Vagina (tissue), 2 donors: ENCODE measurements around the gene LY86. TPM values are rescaled to one million over a fixed set of nuclear protein-coding genes. Genes with fewer than 3 reads are reported as not detected.

Experiments used
- DNase-seq, 2 donors: peaks; one replicate each; pipeline ENCODE4 v3.0.0-alpha.2; 2017; ENCODE audit errors: extremely low spot score in 2 of 2
- H3K27ac ChIP-seq: fragments of 200-600 bp; sonication (generic); one replicate; pipeline ENCODE4 v1.5.1; 2019
- H3K27me3 ChIP-seq: fragments of 200-600 bp; sonication (generic); one replicate; pipeline ENCODE4 v1.5.1; 2019
- H3K36me3 ChIP-seq, 2 donors: fragments of 200-600 bp; sonication (generic); one replicate each; pipeline ENCODE4 v1.5.1; 2017 to 2019
- H3K4me1 ChIP-seq: fragments of 200-600 bp; sonication (generic); one replicate; pipeline ENCODE4 v1.5.1; 2019
- H3K4me3 ChIP-seq, 2 donors: fragments of 200-600 bp; sonication (generic); 1 replicate in 1 of 2; 2 replicates in 1 of 2; pipeline ENCODE4 v1.5.1; 2016 to 2019
- H3K9me3 ChIP-seq: fragments of 200-600 bp; sonication (generic); one replicate; pipeline ENCODE4 v1.5.1; 2019
- CTCF ChIP-seq, 3 experiments: fragments of 450-650 bp in 2 of 3; fragments of 200-600 bp in 1 of 3; sonication (generic) in 1 of 3; IDR thresholded peaks; one replicate each; pipeline ENCODE4 v1.5.1; 2017 to 2019; ENCODE audit warnings: antibody characterized with exemption in 3 of 3, mild to moderate bottlenecking in 2 of 3, moderate library complexity in 2 of 3
- POLR2A ChIP-seq, 2 donors: fragments of 450-650 bp; IDR thresholded peaks; one replicate each; pipeline ENCODE4 v1.6.1; 2017; ENCODE audit warnings: antibody characterized with exemption in 2 of 2, mild to moderate bottlenecking in 2 of 2, moderate library complexity in 2 of 2
- POLR2AphosphoS5 ChIP-seq, 2 donors: sonication (generic); formaldehyde crosslinking; IDR thresholded peaks; one replicate each; pipeline ENCODE4 v1.9.0; 2017; ENCODE audit warnings: antibody characterized with exemption in 2 of 2, mild to moderate bottlenecking in 2 of 2, low read depth in 1 of 2; ENCODE audit not compliant: insufficient read depth in 1 of 2
- intact Hi-C: fragments of 100-400 bp; cut with DNase I; formaldehyde crosslinking; loops from one replicate; pipeline ENCODE4 v1.15.1; 2023
- total RNA-seq: library from RNA; depleted of rRNA; stranded (reverse); fragments of >200 nt; gene quantifications from one replicate; pipeline ENCODE4 v1.2.3, GENCODE V29; 2016

LY86 gene
- total RNA-seq, 1 donor from 2014 or later, result 4.9 TPM

DNA sequence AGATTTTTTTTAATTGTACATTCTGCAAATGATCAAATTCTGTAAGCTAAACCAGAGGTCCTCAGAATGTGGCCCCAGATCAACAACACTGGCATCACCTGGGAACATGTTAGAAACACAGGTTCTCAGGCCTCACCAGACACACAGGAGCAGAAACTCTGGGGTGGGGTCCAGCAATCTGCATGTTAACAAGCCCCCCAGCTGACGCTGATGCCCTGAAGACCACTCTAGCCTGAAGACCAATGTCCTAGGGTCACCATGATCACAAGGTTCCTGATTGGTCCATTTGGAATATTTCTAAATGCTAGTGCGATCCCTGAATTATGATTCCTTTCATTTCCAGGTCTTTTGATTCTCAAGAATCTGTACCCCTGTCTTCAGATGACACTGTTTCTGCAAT lies 2.4 kb upstream of the LY86 start:
- Histone ChIP-seq H3K27ac (no peak overlapping the region), H3K36me3 (no peaks in the 10 kb centered on the region), H3K27me3 (no peaks in the 10 kb centered on the region), H3K4me3 (no peak overlapping the region), H3K4me1 (no peaks in the 10 kb centered on the region), H3K9me3 (no peaks in the 10 kb centered on the region)
- TF ChIP-seq CTCF (IDR thresholded peaks at IDR 0.05) (no peak), POLR2A (IDR thresholded peaks at IDR 0.05) (no peak), POLR2AphosphoS5 (IDR thresholded peaks at IDR 0.05; ENCODE audit: insufficient read depth in 1 of 2, low read depth in 1 of 2) (no peak)
- DNase-seq, result no peak
- intact Hi-C loops, result no loop called here

- TF ChIP-seq POLR2A (IDR thresholded peaks at IDR 0.05) (no peak), CTCF (IDR thresholded peaks at IDR 0.05) (no peak), POLR2AphosphoS5 (IDR thresholded peaks at IDR 0.05; ENCODE audit: insufficient read depth in 1 of 2, low read depth in 1 of 2) (no peak)
- Histone ChIP-seq H3K4me3 (no peak overlapping the region), H3K27ac (no peak overlapping the region), H3K4me1 (no peaks in the 10 kb centered on the region), H3K27me3 (no peaks in the 10 kb centered on the region), H3K36me3 (no peaks in the 10 kb centered on the region), H3K9me3 (no peaks in the 10 kb centered on the region)
- intact Hi-C loops, result no loop called here
- no peak for DNase-seq
Observed at GRCh38 chr6:6586671-6587526, 1.6 kb upstream of the LY86 start.

DNA sequence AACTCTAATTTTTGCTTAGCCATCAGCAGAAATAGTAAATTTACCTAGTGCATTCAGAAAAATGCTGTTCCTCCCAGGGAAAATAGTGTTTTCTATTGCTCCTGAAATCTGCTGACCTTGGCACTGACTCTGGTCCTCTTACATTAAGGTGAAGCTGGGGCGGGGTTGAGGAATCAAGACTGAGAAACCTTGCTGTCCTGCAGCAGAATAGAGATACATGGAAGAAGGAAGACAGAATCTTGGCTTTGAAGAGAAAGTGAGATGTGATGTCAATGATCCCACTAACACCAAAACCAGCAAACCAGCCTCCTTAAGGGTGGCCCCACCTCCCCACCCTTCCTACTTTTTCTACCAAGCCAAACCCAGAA lies 840 bp upstream of the LY86 start:
- H3K4me3 ChIP-seq, result no peak overlapping the region
- no peaks in the 10 kb centered on the region for H3K9me3 ChIP-seq
- H3K4me1 ChIP-seq, result no peaks in the 10 kb centered on the region
- no peaks in the 10 kb centered on the region for H3K36me3 ChIP-seq
- H3K27me3 ChIP-seq, result no peaks in the 10 kb centered on the region
- no peak for DNase-seq
- H3K27ac ChIP-seq, result no peak overlapping the region
- intact Hi-C loops, result no loop called here
- TF ChIP-seq POLR2AphosphoS5 (IDR thresholded peaks at IDR 0.05; ENCODE audit: insufficient read depth in 1 of 2, low read depth in 1 of 2) (no peak), CTCF (IDR thresholded peaks at IDR 0.05) (no peak), POLR2A (IDR thresholded peaks at IDR 0.05) (no peak)

DNA sequence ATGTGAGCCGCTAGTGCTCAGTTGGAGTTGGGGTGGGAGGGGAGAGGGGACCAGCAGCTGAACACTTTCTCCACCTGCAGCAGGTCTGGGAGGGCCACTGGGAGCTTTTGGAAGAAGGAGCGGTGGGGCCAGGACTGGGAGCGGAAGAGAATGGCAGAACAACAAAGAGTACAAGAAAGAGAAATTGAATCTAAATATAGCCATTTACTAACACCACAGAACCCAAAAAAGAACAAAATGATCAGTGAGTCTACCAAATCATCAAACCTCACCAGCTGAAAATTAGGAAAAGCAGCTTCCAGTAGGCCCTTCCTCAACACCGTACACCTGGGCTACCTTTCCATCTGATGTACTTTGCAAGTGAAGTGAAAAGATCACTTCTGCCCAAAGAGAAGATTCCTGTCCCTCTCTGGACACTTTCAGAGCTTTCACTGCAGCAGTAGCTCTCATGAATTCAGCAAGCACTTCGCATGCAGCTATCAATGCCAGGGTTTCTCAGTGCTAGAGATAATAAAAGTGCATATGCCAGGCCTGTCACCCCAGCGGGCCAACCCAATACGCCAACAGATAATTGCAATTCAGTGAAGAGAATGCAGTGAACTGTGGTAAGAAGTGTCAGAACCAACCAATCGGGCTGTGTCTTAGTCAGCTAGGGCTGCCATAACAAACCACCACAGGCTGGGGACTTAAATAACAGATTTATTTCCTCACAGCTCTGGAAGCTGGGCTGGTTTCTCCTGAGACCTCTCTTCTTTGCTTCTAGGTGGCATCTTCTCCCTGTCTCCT lies 597 bp downstream of the LY86 start:
- H3K4me3 ChIP-seq, result no peak overlapping the region

More for the DNA sequence above, 597 bp downstream of the LY86 start:
- H3K4me1 ChIP-seq, result no peaks in the 10 kb centered on the region
- no peak overlapping the region for H3K27ac ChIP-seq
- no peaks in the 10 kb centered on the region for H3K9me3 ChIP-seq
- H3K36me3 ChIP-seq, result no peaks in the 10 kb centered on the region
- DNase-seq, result no peak
- H3K27me3 ChIP-seq, result no peaks in the 10 kb centered on the region
- TF ChIP-seq CTCF (IDR thresholded peaks at IDR 0.05), result no peak
- no peak for TF ChIP-seq POLR2AphosphoS5 (IDR thresholded peaks at IDR 0.05; ENCODE audit: insufficient read depth in 1 of 2, low read depth in 1 of 2)
- TF ChIP-seq POLR2A (IDR thresholded peaks at IDR 0.05), result no peak
- intact Hi-C loops, result no loop called here
